ENCODE measurements around the gene ZMIZ1.

ZMIZ1 gene

GRCh38 chr10:79178614-79179163 is 109.9 kb downstream of the ZMIZ1 start:
- no peak for DNase-seq

GRCh38 chr10:79179164-79179956 is 110.6 kb downstream of the ZMIZ1 start:
- no peak for DNase-seq

- DNase-seq: no peak
These were observed 111.2 kb downstream of the ZMIZ1 start for GRCh38 chr10:79179957-79180309.

GRCh38 chr10:79180414-79181221 is 111.9 kb downstream of the ZMIZ1 start:
- DNase-seq: no peak

GRCh38 chr10:79181227-79181626 is 112.5 kb downstream of the ZMIZ1 start:
- no peak for DNase-seq

GRCh38 chr10:79181698-79182521 is 113.1 kb downstream of the ZMIZ1 start:
- no peak for DNase-seq

- DNase-seq: no peak
These were observed 114.2 kb downstream of the ZMIZ1 start for GRCh38 chr10:79182781-79183467.

- no peak for DNase-seq
These were observed 114.7 kb downstream of the ZMIZ1 start for GRCh38 chr10:79183468-79183865.

- DNase-seq: no peak
These were observed 115.4 kb downstream of the ZMIZ1 start for GRCh38 chr10:79184145-79184625.

- no peak for DNase-seq
These were observed 115.9 kb downstream of the ZMIZ1 start for GRCh38 chr10:79184657-79185056.

- no peak for DNase-seq
These were observed 116.5 kb downstream of the ZMIZ1 start for GRCh38 chr10:79185067-79185774.

- DNase-seq: no peak
These were observed 117.1 kb downstream of the ZMIZ1 start for GRCh38 chr10:79185796-79186374.

- DNase-seq: no peak
These were observed 117.8 kb downstream of the ZMIZ1 start for GRCh38 chr10:79186486-79187120.

- no peak for DNase-seq
These were observed 118.6 kb downstream of the ZMIZ1 start for GRCh38 chr10:79187121-79187940.

GRCh38 chr10:79188154-79188965 is 119.6 kb downstream of the ZMIZ1 start:
- DNase-seq: no peak

GRCh38 chr10:79189181-79189580 is 120.4 kb downstream of the ZMIZ1 start:
- DNase-seq: no peak

- no peak for DNase-seq
These were observed 121.2 kb downstream of the ZMIZ1 start for GRCh38 chr10:79189853-79190435.

- no peak for DNase-seq
These were observed 122.0 kb downstream of the ZMIZ1 start for GRCh38 chr10:79190740-79191261.
